ENCODE data around the gene ADARB1. TPM values are rescaled to one million over a fixed set of nuclear protein-coding genes. Genes with fewer than 3 reads are reported as not detected.

Gene ADARB1
- total RNA-seq, 1 experiment from 2014 or later = 31.9 TPM

GRCh38 chr21:45114072-45114471 lies 39.7 kb downstream of the ADARB1 start:
- no peak overlapping the region for H3K4me3 ChIP-seq (ENCODE audit: low read depth, low read length, poor library complexity, severe bottlenecking)
- no peak for DNase-seq (ENCODE audit: low spot score)
- H3K4me1 ChIP-seq (ENCODE audit: insufficient read depth, low read length, poor library complexity, severe bottlenecking) = peaks cover 7% of the 10 kb centered on the region
- CTCF ChIA-PET = no interaction called here
- no peak overlapping the region for H3K27ac ChIP-seq (ENCODE audit: low read depth, low read length, poor library complexity, severe bottlenecking)
- intact Hi-C loops (cut with micrococcal nuclease; ENCODE audit: unreplicated experiment) = no loop called here
- peaks cover 5% of the 10 kb centered on the region for H3K9me3 ChIP-seq (ENCODE audit: low read depth, low read length, poor library complexity, severe bottlenecking)
- POLR2A ChIA-PET (ENCODE audit: low non-redundant PET) = no interaction called here
- TF ChIP-seq CTCF (conservative IDR thresholded peaks at IDR 0.05; ENCODE audit: low read depth, low read length) (no peak), EZH2 (IDR thresholded peaks at IDR 0.05; ENCODE audit: borderline replicate concordance, low read depth, low read length, poor library complexity, severe bottlenecking) (no peak)
- H3K27me3 ChIP-seq (replicated peaks; ENCODE audit: insufficient read depth, low read depth, low read length, poor library complexity) = no peaks in the 10 kb centered on the region
- no TSS peak for BruUV-seq (replicated peaks)
- H3K36me3 ChIP-seq (ENCODE audit: insufficient read depth, low read length, poor library complexity, severe bottlenecking) = no peaks in the 10 kb centered on the region

GRCh38 chr21:45114475-45114874 lies 40.1 kb downstream of the ADARB1 start:
- DNase-seq (ENCODE audit: low spot score) = no peak
- H3K4me1 ChIP-seq (ENCODE audit: insufficient read depth, low read length, poor library complexity, severe bottlenecking) = peaks cover 7% of the 10 kb centered on the region
- peaks cover 5% of the 10 kb centered on the region for H3K9me3 ChIP-seq (ENCODE audit: low read depth, low read length, poor library complexity, severe bottlenecking)
- CTCF ChIA-PET = no interaction called here
- no peak overlapping the region for H3K27ac ChIP-seq (ENCODE audit: low read depth, low read length, poor library complexity, severe bottlenecking)
- TF ChIP-seq EZH2 (IDR thresholded peaks at IDR 0.05; ENCODE audit: borderline replicate concordance, low read depth, low read length, poor library complexity, severe bottlenecking) (no peak), CTCF (conservative IDR thresholded peaks at IDR 0.05; ENCODE audit: low read depth, low read length) (no peak)
- BruUV-seq (replicated peaks) = no TSS peak
- no peaks in the 10 kb centered on the region for H3K27me3 ChIP-seq (replicated peaks; ENCODE audit: insufficient read depth, low read depth, low read length, poor library complexity)
- no peak overlapping the region for H3K4me3 ChIP-seq (ENCODE audit: low read depth, low read length, poor library complexity, severe bottlenecking)
- POLR2A ChIA-PET (ENCODE audit: low non-redundant PET) = no interaction called here
- no peaks in the 10 kb centered on the region for H3K36me3 ChIP-seq (ENCODE audit: insufficient read depth, low read length, poor library complexity, severe bottlenecking)
- intact Hi-C loops (cut with micrococcal nuclease; ENCODE audit: unreplicated experiment) = no loop called here

- DNase-seq (ENCODE audit: low spot score) = no peak
- Histone ChIP-seq H3K9me3 (ENCODE audit: low read depth, low read length, poor library complexity, severe bottlenecking) (peaks cover 5% of the 10 kb centered on the region), H3K27ac (ENCODE audit: low read depth, low read length, poor library complexity, severe bottlenecking) (no peak overlapping the region), H3K4me1 (ENCODE audit: insufficient read depth, low read length, poor library complexity, severe bottlenecking) (peaks cover 3% of the 10 kb centered on the region), H3K27me3 (replicated peaks; ENCODE audit: insufficient read depth, low read depth, low read length, poor library complexity) (no peaks in the 10 kb centered on the region), H3K36me3 (ENCODE audit: insufficient read depth, low read length, poor library complexity, severe bottlenecking) (no peaks in the 10 kb centered on the region), H3K4me3 (ENCODE audit: low read depth, low read length, poor library complexity, severe bottlenecking) (no peak overlapping the region)
- intact Hi-C loops (cut with micrococcal nuclease; ENCODE audit: unreplicated experiment) = no loop called here
- TF ChIP-seq CTCF (conservative IDR thresholded peaks at IDR 0.05; ENCODE audit: low read depth, low read length) (no peak), EZH2 (IDR thresholded peaks at IDR 0.05; ENCODE audit: borderline replicate concordance, low read depth, low read length, poor library complexity, severe bottlenecking) (no peak)
- BruUV-seq (replicated peaks) = no TSS peak
- POLR2A ChIA-PET (ENCODE audit: low non-redundant PET) = no interaction called here
- CTCF ChIA-PET = no interaction called here
Observed at GRCh38 chr21:45115141-45115540, 40.8 kb downstream of the ADARB1 start.
